HEK293 (cell line): ENCODE measurements around the gene ANOS1.

ENCODE experiments used
- CTCF ChIA-PET: fragments of 350-600 bp; formaldehyde crosslinking; extraction: SDS; loops from one replicate; lab custom pipeline; 2021; ENCODE audit warnings: antibody characterized with exemption; lab: Yijun Ruan, JAX
- POLR2A ChIA-PET: fragments of 300-600 bp; formaldehyde crosslinking; extraction: SDS; loops from one replicate; lab custom pipeline; 2020; ENCODE audit warnings: antibody characterized with exemption, inconsistent platforms; lab: Yijun Ruan, JAX
- H3K27ac ChIP-seq: fragments of 200-500 bp; sonication (Bioruptor generic); 2 replicates; pipeline ENCODE4 v1.5.1; 2014; ENCODE audit warnings: low read depth, low read length, control low read depth, inconsistent platforms; ENCODE audit errors: extremely low read depth
- H3K36me3 ChIP-seq, 2 experiments: fragments of 200-500 bp in 1 of 2; sonication (Bioruptor generic) in 1 of 2; 1 replicate in 1 of 2; 2 replicates in 1 of 2; pipeline ENCODE4 v1.5.1; 2014 to 2017; ENCODE audit warnings: inconsistent platforms in 2 of 2, low read length in 2 of 2; ENCODE audit not compliant: control insufficient read depth in 2 of 2, insufficient read depth in 1 of 2
- H3K4me1 ChIP-seq: fragments of 200-500 bp; sonication (Bioruptor generic); 2 replicates; pipeline ENCODE4 v1.5.1; 2014; ENCODE audit warnings: mild to moderate bottlenecking, low read length, inconsistent platforms; ENCODE audit not compliant: control insufficient read depth, insufficient read depth
- H3K4me3 ChIP-seq: 2 replicates; pipeline ENCODE4 v1.5.1; 2011; ENCODE audit warnings: low read depth, mild to moderate bottlenecking, control low read depth, low read length, moderate library complexity
- H3K9me3 ChIP-seq: fragments of 200-500 bp; sonication (Bioruptor generic); 2 replicates; pipeline ENCODE4 v1.5.1; 2014; ENCODE audit warnings: low read depth, low read length, inconsistent platforms; ENCODE audit not compliant: control insufficient read depth, insufficient read depth
- EGR2 ChIP-seq: fragments of 450-650 bp; formaldehyde crosslinking; IDR thresholded peaks from 2 replicates; pipeline ENCODE4 v1.5.1; 2016; ENCODE audit warnings: low read depth, missing biosample characterization, missing genetic modification characterization
- GLIS2 ChIP-seq: fragments of 450-650 bp; formaldehyde crosslinking; IDR thresholded peaks from 2 replicates; pipeline ENCODE4 v1.5.1; 2016; ENCODE audit warnings: missing biosample characterization, missing genetic modification characterization
- OVOL3 ChIP-seq: fragments of 450-650 bp; formaldehyde crosslinking; IDR thresholded peaks from 2 replicates; pipeline ENCODE4 v1.5.1; 2016; ENCODE audit warnings: missing biosample characterization, missing genetic modification characterization
- SETDB1 ChIP-seq: IDR thresholded peaks from one replicate; pipeline ENCODE4 v1.6.1; 2017; ENCODE audit warnings: mild to moderate bottlenecking, low read length, moderate library complexity, mixed read lengths; ENCODE audit not compliant: insufficient read length
- YY2 ChIP-seq: fragments of 450-650 bp; formaldehyde crosslinking; IDR thresholded peaks from 2 replicates; pipeline ENCODE4 v1.5.1; 2016; ENCODE audit warnings: missing biosample characterization, missing genetic modification characterization
- ZEB2 ChIP-seq: fragments of 450-650 bp; formaldehyde crosslinking; IDR thresholded peaks from 2 replicates; pipeline ENCODE4 v1.5.1; 2016; ENCODE audit warnings: missing biosample characterization, missing genetic modification characterization
- ZNF169 ChIP-seq: fragments of 450-650 bp; formaldehyde crosslinking; IDR thresholded peaks from 2 replicates; pipeline ENCODE4 v1.5.1; 2016; ENCODE audit warnings: missing biosample characterization, missing genetic modification characterization
- ZNF174 ChIP-seq: fragments of 450-650 bp; formaldehyde crosslinking; IDR thresholded peaks from 2 replicates; pipeline ENCODE4 v1.5.0; 2017; ENCODE audit warnings: missing biosample characterization, mild to moderate bottlenecking, missing genetic modification characterization
- ZNF211 ChIP-seq: fragments of 450-650 bp; formaldehyde crosslinking; IDR thresholded peaks from 2 replicates; pipeline ENCODE4 v1.5.1; 2016; ENCODE audit warnings: low read depth, missing biosample characterization, missing genetic modification characterization
- ZNF366 ChIP-seq: fragments of 450-650 bp; formaldehyde crosslinking; conservative IDR thresholded peaks from 2 replicates; pipeline ENCODE4 v1.5.1; 2016; ENCODE audit warnings: missing biosample characterization, missing genetic modification characterization
- ZNF416 ChIP-seq: fragments of 450-650 bp; formaldehyde crosslinking; IDR thresholded peaks from 2 replicates; pipeline ENCODE4 v1.5.1; 2016; ENCODE audit warnings: missing biosample characterization, missing genetic modification characterization
- ZNF510 ChIP-seq: fragments of 450-650 bp; formaldehyde crosslinking; IDR thresholded peaks from 2 replicates; pipeline ENCODE4 v1.5.1; 2018; ENCODE audit warnings: mild to moderate bottlenecking, missing genetic modification characterization, missing biosample characterization; ENCODE audit not compliant: insufficient replicate concordance
- ZNF571 ChIP-seq: fragments of 450-650 bp; formaldehyde crosslinking; IDR thresholded peaks from 2 replicates; pipeline ENCODE4 v1.5.0; 2017; ENCODE audit warnings: missing biosample characterization, missing genetic modification characterization
- ZNF654 ChIP-seq: fragments of 450-650 bp; formaldehyde crosslinking; IDR thresholded peaks from 2 replicates; pipeline ENCODE4 v1.5.1; 2016; ENCODE audit warnings: low read depth, missing biosample characterization, missing genetic modification characterization
- ZNF658 ChIP-seq: fragments of 450-650 bp; formaldehyde crosslinking; IDR thresholded peaks from 2 replicates; pipeline ENCODE4; 2016; ENCODE audit warnings: missing biosample characterization, missing genetic modification characterization
- ZNF664 ChIP-seq: fragments of 450-650 bp; formaldehyde crosslinking; IDR thresholded peaks from 2 replicates; pipeline ENCODE4 v1.5.1; 2016; ENCODE audit warnings: missing biosample characterization, missing genetic modification characterization
- TF ChIP-seq, protein P1 (sequence below): fragments of 450-650 bp; formaldehyde crosslinking; conservative IDR thresholded peaks from 2 replicates; pipeline ENCODE4 v1.5.1; 2016; ENCODE audit warnings: low read depth, missing biosample characterization, missing genetic modification characterization
- TF ChIP-seq, protein P2 (sequence below): fragments of 450-650 bp; formaldehyde crosslinking; IDR thresholded peaks from 2 replicates; pipeline ENCODE4 v1.5.1; 2017; ENCODE audit warnings: missing biosample characterization, missing genetic modification characterization
- TF ChIP-seq, protein P3 (sequence below): fragments of 450-650 bp; formaldehyde crosslinking; IDR thresholded peaks from 2 replicates; pipeline ENCODE4 v1.5.1; 2017; ENCODE audit warnings: missing biosample characterization, missing genetic modification characterization
- TF ChIP-seq, protein P4 (sequence below): fragments of 450-650 bp; formaldehyde crosslinking; IDR thresholded peaks from 2 replicates; pipeline ENCODE4 v1.5.1; 2016; ENCODE audit warnings: missing biosample characterization, missing genetic modification characterization, borderline replicate concordance

The ANOS1 gene

DNA sequence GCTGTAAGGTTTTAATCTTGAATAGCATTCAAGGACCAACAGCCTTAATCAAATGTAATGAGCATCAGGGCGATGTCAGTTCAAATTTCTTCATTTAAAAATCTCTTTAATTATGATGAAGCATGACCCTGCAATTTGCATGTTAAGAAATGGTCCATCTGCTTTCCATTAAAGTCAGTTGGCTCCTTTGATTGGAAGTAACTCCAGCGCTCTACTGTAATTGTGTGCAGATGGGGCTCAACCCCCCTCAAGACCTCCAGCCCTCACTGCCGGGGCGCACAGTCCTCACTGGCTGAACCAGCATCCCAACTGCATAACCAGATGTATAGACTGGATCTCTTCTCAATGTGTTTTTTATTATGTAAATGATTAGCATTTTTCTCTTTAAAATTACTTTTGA, 140.4 kb downstream of the ANOS1 start:
- H3K4me3 ChIP-seq, result no peak overlapping the region
- no peaks in the 10 kb centered on the region for H3K4me1 ChIP-seq
- CTCF ChIA-PET, result no interaction called here
- H3K36me3 ChIP-seq, result no peaks in the 10 kb centered on the region
- TF ChIP-seq ZNF510 (tag by site-specific recombination), result no peak
- TF ChIP-seq, protein P1, sequence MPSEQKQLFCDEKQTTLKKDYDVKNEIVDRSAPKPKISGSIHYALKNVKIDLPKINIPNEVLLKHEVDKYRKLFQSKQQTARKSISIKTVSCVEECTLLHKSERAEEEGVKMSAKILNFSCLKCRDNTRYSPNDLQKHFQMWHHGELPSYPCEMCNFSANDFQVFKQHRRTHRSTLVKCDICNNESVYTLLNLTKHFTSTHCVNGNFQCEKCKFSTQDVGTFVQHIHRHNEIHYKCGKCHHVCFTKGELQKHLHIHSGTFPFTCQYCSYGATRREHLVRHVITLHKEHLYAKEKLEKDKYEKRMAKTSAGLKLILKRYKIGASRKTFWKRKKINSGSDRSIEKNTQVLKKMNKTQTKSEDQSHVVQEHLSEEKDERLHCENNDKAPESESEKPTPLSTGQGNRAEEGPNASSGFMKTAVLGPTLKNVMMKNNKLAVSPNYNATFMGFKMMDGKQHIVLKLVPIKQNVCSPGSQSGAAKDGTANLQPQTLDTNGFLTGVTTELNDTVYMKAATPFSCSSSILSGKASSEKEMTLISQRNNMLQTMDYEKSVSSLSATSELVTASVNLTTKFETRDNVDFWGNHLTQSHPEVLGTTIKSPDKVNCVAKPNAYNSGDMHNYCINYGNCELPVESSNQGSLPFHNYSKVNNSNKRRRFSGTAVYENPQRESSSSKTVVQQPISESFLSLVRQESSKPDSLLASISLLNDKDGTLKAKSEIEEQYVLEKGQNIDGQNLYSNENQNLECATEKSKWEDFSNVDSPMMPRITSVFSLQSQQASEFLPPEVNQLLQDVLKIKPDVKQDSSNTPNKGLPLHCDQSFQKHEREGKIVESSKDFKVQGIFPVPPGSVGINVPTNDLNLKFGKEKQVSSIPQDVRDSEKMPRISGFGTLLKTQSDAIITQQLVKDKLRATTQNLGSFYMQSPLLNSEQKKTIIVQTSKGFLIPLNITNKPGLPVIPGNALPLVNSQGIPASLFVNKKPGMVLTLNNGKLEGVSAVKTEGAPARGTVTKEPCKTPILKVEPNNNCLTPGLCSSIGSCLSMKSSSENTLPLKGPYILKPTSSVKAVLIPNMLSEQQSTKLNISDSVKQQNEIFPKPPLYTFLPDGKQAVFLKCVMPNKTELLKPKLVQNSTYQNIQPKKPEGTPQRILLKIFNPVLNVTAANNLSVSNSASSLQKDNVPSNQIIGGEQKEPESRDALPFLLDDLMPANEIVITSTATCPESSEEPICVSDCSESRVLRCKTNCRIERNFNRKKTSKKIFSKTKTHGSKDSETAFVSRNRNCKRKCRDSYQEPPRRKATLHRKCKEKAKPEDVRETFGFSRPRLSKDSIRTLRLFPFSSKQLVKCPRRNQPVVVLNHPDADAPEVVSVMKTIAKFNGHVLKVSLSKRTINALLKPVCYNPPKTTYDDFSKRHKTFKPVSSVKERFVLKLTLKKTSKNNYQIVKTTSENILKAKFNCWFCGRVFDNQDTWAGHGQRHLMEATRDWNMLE (tag by site-specific recombination), result no peak
- no peak for TF ChIP-seq ZEB2 (tag by site-specific recombination)
- no peak for TF ChIP-seq OVOL3 (tag by site-specific recombination)
- TF ChIP-seq, protein P2, sequence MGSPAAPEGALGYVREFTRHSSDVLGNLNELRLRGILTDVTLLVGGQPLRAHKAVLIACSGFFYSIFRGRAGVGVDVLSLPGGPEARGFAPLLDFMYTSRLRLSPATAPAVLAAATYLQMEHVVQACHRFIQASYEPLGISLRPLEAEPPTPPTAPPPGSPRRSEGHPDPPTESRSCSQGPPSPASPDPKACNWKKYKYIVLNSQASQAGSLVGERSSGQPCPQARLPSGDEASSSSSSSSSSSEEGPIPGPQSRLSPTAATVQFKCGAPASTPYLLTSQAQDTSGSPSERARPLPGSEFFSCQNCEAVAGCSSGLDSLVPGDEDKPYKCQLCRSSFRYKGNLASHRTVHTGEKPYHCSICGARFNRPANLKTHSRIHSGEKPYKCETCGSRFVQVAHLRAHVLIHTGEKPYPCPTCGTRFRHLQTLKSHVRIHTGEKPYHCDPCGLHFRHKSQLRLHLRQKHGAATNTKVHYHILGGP (tag by site-specific recombination), result no peak
- TF ChIP-seq ZNF169 (tag by site-specific recombination), result no peak
- TF ChIP-seq ZNF174, result no peak
- no peak for TF ChIP-seq ZNF571 (tag by site-specific recombination)
- TF ChIP-seq ZNF211 (tag by site-specific recombination), result no peak
- no peak for TF ChIP-seq ZNF654 (tag by site-specific recombination)
- no peak for TF ChIP-seq EGR2
- TF ChIP-seq SETDB1, result no peak
- TF ChIP-seq, all 188 proteins: peak for 0
- no peak overlapping the region for H3K27ac ChIP-seq
- POLR2A ChIA-PET, result no interaction called here
- H3K9me3 ChIP-seq, result no peaks in the 10 kb centered on the region

DNA sequence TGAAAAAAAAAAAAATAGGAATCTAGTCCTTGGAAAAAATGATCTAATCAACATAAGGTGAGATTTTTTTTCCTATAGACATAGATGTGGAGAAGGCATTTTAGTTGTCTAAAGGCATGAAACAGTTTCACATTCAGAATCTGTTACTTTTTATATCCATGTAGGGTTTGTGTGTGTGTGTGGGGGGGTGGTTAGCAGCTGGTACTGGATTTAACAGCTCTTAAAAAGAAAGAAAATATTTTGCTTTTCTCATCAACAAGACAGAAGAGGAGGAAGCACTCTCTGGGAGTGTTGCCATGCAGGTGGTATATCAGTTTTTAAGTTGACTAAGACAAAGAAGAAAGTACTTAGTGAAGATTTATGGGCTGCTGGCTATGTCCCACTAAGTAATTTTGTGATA, 145.0 kb downstream of the ANOS1 start:
- Histone ChIP-seq H3K9me3 (no peaks in the 10 kb centered on the region), H3K27ac (no peak overlapping the region), H3K4me1 (no peaks in the 10 kb centered on the region), H3K36me3 (no peaks in the 10 kb centered on the region), H3K4me3 (no peak overlapping the region)
- ChIA-PET POLR2A (no interaction called here), CTCF (no interaction called here)
- TF ChIP-seq ZNF658 (tag by site-specific recombination), result no peak
- no peak for TF ChIP-seq ZNF416 (tag by site-specific recombination)
- TF ChIP-seq GLIS2 (tag by site-specific recombination), result no peak
- no peak for TF ChIP-seq ZNF664
- no peak for TF ChIP-seq YY2

DNA sequence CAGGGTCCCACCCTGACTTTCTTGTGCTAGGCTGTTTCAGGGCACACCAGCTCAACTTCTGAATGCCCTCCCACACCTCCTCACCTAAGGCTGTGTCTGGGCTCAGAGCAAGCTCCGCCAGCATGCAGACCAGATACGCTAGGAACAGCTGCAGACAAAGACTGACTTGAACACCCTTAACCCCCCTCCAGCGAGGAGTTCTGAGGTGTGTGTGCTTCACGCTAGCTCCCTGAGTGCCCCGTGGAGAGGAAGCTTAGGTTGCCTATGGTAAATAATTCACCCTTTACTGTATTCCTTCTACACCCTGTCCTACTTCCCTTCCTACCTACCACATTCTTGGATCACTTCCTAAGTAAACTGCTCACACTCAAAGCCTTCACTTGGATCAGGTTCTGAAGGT, 152.3 kb downstream of the ANOS1 start:
- no peaks in the 10 kb centered on the region for H3K4me1 ChIP-seq
- ChIA-PET CTCF (no interaction called here), POLR2A (no interaction called here)
- no peak overlapping the region for H3K27ac ChIP-seq
- H3K9me3 ChIP-seq, result no peaks in the 10 kb centered on the region
- no peaks in the 10 kb centered on the region for H3K36me3 ChIP-seq
- H3K4me3 ChIP-seq, result no peak overlapping the region
- TF ChIP-seq, protein P3, sequence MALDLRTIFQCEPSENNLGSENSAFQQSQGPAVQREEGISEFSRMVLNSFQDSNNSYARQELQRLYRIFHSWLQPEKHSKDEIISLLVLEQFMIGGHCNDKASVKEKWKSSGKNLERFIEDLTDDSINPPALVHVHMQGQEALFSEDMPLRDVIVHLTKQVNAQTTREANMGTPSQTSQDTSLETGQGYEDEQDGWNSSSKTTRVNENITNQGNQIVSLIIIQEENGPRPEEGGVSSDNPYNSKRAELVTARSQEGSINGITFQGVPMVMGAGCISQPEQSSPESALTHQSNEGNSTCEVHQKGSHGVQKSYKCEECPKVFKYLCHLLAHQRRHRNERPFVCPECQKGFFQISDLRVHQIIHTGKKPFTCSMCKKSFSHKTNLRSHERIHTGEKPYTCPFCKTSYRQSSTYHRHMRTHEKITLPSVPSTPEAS, result no peak
- no peak for TF ChIP-seq ZNF366 (tag by site-specific recombination)
- TF ChIP-seq, protein P4, sequence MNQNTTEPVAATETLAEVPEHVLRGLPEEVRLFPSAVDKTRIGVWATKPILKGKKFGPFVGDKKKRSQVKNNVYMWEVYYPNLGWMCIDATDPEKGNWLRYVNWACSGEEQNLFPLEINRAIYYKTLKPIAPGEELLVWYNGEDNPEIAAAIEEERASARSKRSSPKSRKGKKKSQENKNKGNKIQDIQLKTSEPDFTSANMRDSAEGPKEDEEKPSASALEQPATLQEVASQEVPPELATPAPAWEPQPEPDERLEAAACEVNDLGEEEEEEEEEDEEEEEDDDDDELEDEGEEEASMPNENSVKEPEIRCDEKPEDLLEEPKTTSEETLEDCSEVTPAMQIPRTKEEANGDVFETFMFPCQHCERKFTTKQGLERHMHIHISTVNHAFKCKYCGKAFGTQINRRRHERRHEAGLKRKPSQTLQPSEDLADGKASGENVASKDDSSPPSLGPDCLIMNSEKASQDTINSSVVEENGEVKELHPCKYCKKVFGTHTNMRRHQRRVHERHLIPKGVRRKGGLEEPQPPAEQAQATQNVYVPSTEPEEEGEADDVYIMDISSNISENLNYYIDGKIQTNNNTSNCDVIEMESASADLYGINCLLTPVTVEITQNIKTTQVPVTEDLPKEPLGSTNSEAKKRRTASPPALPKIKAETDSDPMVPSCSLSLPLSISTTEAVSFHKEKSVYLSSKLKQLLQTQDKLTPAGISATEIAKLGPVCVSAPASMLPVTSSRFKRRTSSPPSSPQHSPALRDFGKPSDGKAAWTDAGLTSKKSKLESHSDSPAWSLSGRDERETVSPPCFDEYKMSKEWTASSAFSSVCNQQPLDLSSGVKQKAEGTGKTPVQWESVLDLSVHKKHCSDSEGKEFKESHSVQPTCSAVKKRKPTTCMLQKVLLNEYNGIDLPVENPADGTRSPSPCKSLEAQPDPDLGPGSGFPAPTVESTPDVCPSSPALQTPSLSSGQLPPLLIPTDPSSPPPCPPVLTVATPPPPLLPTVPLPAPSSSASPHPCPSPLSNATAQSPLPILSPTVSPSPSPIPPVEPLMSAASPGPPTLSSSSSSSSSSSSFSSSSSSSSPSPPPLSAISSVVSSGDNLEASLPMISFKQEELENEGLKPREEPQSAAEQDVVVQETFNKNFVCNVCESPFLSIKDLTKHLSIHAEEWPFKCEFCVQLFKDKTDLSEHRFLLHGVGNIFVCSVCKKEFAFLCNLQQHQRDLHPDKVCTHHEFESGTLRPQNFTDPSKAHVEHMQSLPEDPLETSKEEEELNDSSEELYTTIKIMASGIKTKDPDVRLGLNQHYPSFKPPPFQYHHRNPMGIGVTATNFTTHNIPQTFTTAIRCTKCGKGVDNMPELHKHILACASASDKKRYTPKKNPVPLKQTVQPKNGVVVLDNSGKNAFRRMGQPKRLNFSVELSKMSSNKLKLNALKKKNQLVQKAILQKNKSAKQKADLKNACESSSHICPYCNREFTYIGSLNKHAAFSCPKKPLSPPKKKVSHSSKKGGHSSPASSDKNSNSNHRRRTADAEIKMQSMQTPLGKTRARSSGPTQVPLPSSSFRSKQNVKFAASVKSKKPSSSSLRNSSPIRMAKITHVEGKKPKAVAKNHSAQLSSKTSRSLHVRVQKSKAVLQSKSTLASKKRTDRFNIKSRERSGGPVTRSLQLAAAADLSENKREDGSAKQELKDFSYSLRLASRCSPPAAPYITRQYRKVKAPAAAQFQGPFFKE (tag by site-specific recombination), result no peak
